NCI-H2029 treated with DMSO at 0.1 percent for 48 hours (cell line): ENCODE measurements around the gene DENND4A.
"Not testable (repeated sequence)": the region's sequence is repeated elsewhere in the genome, so short reads cannot be mapped to it uniquely, and the experiment has no call there.

Experiments used
- DNase-seq: peaks from one replicate; lab custom pipeline; 2025; lab: John Stamatoyannopoulos, UW

DENND4A gene

GRCh38 chr15:65818927-65819562, 27.0 kb upstream of the DENND4A start:
- DNase-seq: no peak

DNA sequence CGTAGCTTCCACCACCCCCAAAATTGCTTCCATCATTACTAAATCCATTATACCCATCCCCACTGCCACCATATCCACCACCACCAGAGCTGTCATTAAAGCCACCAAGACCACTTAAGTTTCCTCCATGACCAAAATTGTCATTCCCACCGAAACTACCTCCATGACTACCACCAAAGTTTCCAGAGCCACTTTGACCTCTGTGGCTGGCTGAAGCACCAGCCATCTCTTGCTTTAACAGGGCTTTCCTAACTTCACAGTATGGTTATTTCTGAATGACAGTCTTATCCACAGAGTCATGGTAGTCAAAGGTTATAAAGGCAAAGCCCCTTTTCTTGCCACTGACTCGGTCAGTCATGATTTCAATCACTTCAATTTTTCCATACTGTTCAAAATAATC, 24.3 kb upstream of the DENND4A start:
- DNase-seq: no peak

- not testable (repeated sequence) for DNase-seq
Measured at GRCh38 chr15:65816008-65816407, 23.9 kb upstream of the DENND4A start.

DNA sequence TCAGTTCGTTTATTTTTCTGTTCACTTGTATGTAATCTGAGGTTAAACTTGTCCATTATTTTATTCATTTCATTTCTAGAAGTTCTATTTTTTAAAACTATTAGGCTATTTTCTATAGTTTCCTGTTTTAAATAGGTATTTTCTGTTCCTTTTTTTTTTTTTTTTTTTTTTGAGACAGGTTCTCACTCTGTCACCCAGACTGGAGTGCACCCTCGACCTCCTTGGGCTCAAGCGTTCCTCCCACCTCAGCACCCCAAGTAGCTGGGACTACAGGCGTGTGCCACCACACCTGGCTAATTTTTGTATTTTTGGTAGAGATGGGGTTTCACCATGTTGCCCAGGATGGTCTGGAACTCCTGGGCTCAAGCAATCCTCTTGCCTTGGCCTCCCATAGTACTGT, 22.2 kb upstream of the DENND4A start:
- DNase-seq: not testable (repeated sequence)

DNA sequence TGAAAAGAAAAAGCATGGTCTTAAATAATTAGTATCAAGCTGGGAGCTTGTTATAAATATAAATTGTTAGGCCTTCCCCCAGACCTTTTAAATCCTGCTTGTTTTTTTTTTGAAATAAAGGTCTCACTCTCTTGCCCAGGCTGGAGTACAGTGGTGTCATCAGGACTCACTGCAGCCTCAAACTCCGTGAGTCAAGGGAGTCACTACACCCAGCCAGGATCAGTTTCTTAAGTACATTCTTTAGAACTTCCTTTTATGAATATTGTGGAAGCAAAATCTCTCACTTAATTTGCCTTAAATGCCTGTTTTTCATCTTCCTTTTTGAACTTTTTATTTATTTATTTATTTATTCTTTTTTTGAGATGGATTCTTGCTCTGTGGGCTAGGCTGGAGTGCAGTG, 20.8 kb upstream of the DENND4A start:
- DNase-seq: no peak

- no peak for DNase-seq
Measured at GRCh38 chr15:65812467-65812866, 20.4 kb upstream of the DENND4A start.

DNA sequence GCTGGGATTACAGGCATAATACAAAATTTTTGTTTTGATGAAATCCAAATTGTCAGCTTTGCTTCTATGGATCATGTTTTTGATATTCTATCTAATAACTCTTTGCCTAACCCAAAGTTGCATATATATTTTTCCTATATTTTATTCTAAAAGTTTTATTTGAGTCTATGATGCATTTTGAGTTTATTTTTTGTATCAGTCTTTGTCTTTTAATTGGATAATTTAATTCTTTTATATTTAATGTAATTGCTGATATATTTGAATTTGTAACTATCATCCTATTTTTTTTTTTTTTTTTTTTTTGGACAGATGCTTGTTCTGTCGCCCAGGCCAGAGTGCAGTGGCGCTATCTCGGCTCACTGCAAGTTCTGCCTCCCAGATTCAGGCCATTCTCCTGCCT, 19.7 kb upstream of the DENND4A start:
- no peak for DNase-seq

- DNase-seq: not testable (repeated sequence)
Measured at GRCh38 chr15:65811011-65811733, 19.1 kb upstream of the DENND4A start.

DNA sequence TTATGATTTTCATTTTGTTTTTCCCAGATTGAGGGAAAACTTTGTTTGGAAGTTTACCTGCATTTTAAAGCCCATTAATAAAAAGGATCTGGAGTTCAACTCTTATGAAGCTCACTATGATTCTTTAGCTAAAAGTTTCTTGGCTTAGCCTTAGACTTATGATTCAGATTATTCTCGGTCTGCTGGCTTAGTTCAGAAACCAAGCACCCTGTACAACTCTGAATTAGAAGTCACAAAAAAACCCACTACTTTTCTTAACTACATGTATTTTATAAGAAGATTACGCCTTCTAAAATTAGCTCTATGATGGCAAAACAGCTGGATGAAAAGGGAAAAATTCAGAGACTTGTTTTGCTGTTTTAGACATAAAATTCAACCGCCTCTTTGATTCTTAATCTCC, 14.3 kb upstream of the DENND4A start:
- no peak for DNase-seq

DNA sequence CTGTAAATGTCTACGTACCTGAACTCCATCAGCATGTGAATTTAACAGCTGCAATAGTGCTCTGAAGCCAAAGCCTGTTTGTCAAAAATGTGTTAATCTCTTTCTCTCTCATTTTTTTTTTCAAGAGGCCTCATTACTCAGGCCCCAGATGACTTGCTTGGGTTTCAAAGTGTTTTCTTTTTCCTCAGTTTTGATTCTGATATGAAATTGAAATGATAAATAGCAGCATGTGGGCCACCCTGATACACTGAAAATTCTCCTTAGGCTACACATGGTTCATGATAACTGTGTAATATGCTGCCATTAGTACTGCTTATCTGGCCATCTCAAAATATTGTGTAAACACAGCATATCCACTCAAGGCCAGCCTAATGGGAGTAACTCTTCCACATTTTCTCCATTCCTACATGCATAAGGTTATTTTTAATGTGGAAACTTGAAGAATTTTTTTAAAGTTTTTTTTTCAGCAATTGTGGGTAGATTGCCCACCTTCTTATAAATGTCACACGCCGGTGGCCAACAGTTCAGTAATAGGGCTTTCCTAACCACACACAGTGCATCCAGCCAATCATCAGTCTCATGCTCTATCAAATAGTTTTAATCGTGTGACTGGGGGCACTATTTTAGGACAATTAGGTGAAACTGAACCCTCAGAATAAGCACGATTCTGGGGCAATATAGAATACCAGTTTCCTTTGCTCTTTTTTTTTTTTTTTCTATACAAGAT, 13.1 kb upstream of the DENND4A start:
- no peak for DNase-seq

GRCh38 chr15:65804252-65804931, 12.3 kb upstream of the DENND4A start:
- DNase-seq: no peak

DNA sequence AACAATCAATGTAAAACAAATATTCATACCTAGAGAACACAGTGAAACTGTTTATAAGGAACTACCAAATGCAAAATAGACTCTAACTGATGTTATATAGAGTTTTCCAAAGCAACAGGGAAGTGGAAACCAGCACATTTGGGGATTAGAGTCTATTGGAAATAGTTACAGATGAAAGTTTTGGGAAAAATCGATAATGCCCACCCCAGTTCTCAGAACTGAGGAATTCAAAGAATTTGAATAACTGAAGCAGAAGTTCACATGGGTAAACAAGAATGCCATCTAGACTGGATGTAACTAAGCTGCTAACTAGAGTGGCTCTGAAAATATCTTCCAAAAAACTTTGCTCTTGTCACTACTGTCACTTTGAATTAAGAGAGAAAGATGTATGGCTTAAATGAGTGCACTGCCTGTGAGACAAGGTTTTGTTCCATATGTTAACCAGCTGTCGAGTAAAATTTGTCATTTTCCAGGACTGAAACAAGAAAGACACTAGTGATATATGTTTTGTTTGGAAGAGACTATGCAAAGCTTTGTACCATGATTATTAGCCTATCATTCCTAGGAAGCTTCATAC, 9.2 kb upstream of the DENND4A start:
- DNase-seq: no peak

DNA sequence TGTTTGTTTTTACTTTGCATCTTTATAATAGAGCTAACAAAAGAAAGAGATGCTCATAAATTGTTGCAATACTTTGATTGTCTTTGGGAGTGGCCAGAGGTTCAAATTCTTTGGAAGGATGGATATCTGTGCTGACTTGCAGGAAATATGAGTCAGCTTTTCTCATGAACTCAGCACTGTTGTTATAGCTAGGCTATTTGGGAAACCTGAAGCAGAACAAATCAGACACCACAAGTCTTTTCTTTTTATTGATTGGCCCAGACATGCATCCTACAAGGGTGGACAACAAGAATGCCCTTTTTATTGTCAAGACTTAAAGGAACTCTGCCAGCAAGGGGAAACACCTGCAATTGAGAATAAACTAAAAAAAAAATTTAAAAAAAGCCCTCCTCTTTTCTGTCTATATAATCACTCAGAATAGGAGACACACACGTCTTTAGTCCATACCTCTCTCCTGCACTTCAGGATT, 4.6 kb upstream of the DENND4A start:
- DNase-seq: no peak

- DNase-seq: no peak
Measured at GRCh38 chr15:65795663-65796216, 3.6 kb upstream of the DENND4A start.

DNA sequence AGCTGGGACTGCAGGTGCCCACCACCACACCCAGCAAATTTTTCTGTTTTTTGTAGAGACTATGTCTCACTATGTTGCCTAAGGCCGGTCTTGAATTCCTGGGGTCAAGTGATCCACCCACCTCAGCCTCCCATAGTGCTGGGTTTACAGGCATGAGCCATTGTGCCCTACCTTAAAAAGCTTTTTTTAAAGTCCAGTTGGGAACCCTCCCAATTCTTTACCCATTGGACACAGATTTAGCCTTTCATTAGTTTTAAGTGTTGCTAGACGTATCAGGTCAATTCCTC, 1.7 kb upstream of the DENND4A start:
- DNase-seq: no peak

GRCh38 chr15:65792988-65793817, 1.1 kb upstream of the DENND4A start:
- DNase-seq: no peak

DNA sequence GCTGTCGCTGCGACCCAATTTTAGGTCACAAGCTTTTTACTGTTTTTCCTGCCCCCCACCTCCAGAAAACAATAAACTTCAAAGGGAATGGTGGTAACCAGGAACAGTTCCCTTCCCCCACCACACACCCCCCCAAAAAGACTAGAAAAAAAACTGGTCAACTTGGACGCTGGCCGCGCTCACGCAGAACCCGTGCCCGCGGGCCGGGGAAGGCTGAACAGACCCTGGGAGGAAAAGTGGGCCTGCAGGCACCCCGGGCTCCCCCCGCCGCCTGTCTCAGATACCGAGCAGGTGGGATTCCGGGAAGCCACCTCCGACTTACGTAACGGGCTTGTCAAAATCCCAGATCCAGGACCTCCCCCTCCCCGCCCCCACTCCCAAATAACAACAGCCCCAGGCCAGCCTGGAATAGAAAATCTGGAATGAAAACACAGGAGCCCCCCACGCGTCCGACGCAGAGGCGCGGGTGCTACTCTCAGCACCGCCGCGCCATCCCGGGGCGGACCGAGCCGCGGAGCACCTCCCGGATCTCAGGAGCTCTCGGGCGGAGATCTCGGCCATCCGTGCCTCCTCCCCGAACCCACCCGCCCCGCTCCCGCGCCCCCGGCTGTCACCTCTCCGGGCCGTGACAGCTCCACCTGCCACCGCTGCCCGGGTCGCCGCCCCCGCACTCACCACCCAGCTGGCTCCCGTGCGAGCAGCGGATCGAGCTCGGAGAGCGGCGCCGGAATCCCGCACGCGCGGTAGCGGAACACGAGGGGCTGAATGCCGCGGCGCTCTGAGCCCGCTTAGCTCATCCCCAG, 557 bp downstream of the DENND4A start:
- no peak for DNase-seq

DNA sequence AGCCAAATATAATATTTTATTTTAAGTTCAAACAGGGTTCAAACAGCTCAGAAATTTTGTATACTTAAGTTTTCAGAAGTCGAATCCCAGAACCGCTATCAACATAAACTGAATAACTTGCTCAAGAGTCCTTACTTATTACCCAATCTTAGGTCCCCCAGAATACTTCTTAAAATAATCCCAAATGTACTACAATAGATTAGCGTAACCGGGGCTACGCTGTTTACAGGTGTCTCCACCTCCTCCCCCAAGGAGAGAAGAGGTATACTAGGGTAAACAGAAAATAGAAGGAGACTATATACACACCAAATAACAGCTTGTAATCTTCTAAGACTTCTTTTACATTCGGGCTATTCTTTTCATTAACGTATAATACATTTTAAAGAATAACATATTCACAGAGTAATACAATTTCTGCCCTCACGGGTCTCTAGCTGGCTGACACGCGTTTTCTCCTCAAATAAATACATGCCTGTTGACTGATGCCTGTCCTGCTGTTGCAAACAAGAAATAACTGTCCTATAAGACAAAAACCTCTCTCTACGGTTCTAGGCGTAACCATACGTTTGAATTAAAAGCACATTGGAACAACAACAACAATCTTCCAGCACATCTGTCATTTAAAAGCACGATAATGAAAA, 1.3 kb downstream of the DENND4A start:
- DNase-seq: no peak

GRCh38 chr15:65789759-65790425, 2.2 kb downstream of the DENND4A start:
- DNase-seq: no peak
